GM21515 (cell line): ENCODE measurements around the gene PROK2.

Source experiments
- ATAC-seq: cut with Tn5 transposase; IDR thresholded peaks from one replicate; pipeline ENCODE4 v1.9.1; 2021; ENCODE audit not compliant: unreplicated experiment

The PROK2 gene

GRCh38 chr3:71744738-71745137, 40.2 kb downstream of the PROK2 start:
- no peak for ATAC-seq

- ATAC-seq = no peak
Measured at GRCh38 chr3:71742621-71743020, 42.3 kb downstream of the PROK2 start.

DNA sequence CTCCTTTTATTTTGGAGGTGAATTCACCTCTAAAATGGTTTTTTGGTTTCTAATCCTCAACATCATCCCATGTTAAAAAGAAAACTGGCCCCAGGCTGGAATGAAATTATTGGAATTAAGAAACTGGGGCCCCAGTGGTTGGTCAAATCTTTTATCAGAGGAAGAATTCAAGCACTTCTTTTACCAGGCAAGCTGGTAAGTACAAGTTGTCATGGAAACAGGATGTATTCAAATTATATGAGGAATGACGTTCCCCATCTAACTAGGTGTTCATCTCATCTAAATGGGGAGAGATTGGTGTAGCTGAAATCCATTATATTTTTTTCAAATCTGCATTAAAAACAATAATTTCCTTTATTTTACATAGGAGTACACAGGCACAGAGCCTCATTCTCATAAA, 50.1 kb downstream of the PROK2 start:
- no peak for ATAC-seq

- no peak for ATAC-seq
Measured at GRCh38 chr3:71733319-71733718, 51.6 kb downstream of the PROK2 start.

DNA sequence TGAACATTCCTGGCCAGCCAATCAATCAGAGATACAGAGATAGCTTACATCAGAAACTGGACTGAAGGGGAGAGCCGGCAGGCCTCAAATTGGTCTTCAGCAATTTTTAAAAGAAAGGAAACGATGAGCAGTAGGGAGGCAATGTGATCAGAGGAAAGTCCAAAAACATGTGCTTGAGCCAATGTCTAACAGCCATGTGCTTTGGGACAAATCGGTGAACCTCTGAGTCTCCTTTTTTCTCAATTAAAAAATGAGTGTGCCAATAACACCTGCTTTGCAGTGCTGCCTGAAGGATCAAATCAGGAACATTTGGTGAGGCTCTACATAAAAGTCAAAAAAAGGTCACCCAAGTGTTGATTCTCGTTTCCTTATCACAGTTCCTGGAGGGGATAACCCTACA, 52.3 kb downstream of the PROK2 start:
- no peak for ATAC-seq

DNA sequence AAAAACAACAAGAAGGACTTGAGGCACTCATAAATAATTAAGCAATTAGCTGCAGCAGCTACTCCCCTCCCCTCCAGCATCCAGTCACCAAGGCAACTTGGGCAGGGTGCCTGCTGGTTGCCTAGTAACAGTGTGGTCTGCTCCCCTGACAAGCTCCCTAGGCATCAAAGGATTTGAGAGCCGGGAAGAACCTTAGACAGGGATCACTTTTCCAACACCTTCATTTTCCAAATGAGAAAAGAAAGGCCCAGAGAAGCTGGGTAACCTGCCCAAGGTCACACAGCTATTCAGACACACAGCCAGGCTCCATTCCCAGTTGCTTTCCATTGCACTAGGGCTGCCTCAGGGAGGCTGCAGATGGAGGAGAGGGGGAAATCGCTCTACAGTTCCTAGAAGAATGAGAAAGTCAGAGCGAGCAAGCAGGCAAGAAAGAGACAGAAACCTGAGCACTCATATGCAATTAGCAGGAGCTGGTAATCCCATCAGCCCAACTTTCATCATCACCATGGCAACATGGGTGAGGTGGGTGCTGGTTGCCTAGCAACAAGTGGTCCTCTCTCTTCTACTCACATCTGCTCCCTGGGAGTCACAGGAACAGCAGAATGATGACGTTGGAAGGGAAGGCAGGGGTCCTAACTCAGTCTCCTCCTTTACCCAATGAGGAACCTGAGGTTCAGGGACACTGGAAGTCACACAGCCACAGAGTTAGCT, 56.2 kb downstream of the PROK2 start:
- no peak for ATAC-seq

DNA sequence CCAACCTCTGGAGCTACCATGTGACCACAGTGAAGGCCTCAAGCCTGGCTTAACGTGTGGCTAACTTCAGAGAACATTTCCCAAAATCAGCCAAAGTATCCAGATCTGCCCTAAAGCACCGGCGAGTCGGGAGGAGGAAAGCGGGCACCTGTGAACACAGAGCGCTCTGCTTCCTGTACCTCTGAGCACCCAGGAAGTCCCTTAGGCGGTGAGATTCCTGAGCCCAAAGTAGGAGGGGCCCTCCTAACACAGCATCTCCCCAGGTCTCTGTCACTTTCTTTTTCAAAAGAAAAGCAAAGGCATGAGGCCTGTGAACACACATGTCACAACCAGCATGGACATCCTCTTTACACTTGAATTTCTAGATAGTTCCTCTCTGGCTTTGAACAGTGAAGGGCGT, 58.8 kb downstream of the PROK2 start:
- no peak for ATAC-seq

- ATAC-seq = peak; percentile 42
Measured at GRCh38 chr3:71725271-71725991, 59.5 kb downstream of the PROK2 start, which contains the start of gene EIF4E3. EIF4E3 (minus strand) TSS chr3:71725402; CDS start chr3:71725367, 35 bp downstream.

DNA sequence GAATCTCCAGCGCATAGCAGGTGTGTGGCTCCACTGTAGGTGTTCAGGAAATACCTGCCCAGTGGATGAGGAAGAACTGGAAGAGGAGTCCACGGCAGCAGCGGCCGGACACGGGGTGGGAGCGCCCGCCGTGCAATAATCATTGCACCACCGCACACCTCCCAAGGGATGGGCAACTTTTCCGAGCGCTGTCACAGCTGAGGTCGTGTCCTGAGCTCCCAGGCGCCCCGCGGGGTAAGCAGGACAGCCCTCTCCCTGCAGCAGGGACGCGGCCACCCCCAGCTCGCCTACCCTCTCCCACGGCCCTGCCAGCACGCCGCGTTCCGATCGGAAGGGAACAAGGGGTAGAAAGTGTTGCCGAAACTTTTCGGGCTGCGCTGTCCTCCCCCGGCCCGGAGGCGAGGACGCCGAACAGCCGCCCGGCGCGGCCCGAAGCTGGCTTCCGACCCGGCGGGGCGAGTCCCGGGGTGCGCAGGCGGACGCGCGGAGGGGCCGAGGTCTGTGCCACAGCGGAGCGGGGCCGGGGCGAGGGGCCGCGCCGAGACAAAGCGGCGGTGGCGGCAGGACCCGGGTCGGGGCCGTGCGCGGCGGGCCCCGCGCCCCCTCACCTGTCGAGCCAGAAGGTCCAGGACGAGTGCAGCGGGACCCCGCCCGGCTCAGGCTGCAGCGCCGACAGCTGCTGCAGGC, 60.2 kb downstream of the PROK2 start:
- peak; percentile 46 for ATAC-seq

GRCh38 chr3:71724171-71724453, 60.8 kb downstream of the PROK2 start:
- ATAC-seq = no peak

- ATAC-seq = no peak
Measured at GRCh38 chr3:71723452-71724170, 61.3 kb downstream of the PROK2 start.

GRCh38 chr3:71722693-71723092, 62.3 kb downstream of the PROK2 start:
- no peak for ATAC-seq
